G401 (cell line): ENCODE data around the gene LRFN5. TPM values are rescaled to one million over a fixed set of nuclear protein-coding genes. Genes with fewer than 3 reads are reported as not detected.
A peak's percentile ranks its signal among the peaks of the same experiment; 100 is the strongest.
"Not testable (repeated sequence)": the region's sequence is repeated elsewhere in the genome, so short reads cannot be mapped to it uniquely, and the experiment has no call there.

Source experiments
- DNase-seq: peaks from one replicate; pipeline ENCODE4 v3.0.0-alpha.2; 2015; ENCODE audit warnings: low spot score
- in situ Hi-C: cut with HindIII; loops from 2 replicates; pipeline ENCODE4 v1.10.0; 2016; ENCODE audit warnings: low sequenced_read_pairs, mixed read lengths
- total RNA-seq: library from RNA; depleted of rRNA; stranded (reverse); fragments of >200 nt; shearing (Covaris generic); gene quantifications from 2 replicates; pipeline ENCODE4 v1.2.3, GENCODE V29; 2014

The LRFN5 gene
- total RNA-seq, 1 experiment from 2014 or later, result not detected

- no peak for DNase-seq
- in situ Hi-C loops, result no loop called here
Observed at GRCh38 chr14:41629876-41630275, 23.2 kb downstream of the LRFN5 start.

DNA sequence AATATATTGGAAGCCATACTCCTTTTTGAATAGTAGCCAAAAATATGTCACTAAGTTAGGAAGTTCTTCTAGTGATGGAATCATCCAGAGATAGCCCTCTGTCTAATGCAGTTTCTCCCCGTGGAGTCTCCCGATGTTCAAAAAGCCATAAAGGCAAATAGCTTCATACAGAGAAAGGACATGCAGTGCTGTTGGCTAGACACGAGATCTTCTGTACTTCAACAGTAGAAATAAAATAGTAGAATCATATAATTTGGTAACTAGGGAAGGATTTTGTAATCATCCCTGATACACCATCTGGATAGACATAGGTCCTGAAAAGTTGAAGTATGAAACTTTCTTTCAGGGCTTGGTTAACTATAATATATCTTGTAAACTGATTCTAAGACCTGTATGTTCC, 27.6 kb downstream of the LRFN5 start:
- in situ Hi-C loops, result no loop called here
- DNase-seq, result no peak

DNA sequence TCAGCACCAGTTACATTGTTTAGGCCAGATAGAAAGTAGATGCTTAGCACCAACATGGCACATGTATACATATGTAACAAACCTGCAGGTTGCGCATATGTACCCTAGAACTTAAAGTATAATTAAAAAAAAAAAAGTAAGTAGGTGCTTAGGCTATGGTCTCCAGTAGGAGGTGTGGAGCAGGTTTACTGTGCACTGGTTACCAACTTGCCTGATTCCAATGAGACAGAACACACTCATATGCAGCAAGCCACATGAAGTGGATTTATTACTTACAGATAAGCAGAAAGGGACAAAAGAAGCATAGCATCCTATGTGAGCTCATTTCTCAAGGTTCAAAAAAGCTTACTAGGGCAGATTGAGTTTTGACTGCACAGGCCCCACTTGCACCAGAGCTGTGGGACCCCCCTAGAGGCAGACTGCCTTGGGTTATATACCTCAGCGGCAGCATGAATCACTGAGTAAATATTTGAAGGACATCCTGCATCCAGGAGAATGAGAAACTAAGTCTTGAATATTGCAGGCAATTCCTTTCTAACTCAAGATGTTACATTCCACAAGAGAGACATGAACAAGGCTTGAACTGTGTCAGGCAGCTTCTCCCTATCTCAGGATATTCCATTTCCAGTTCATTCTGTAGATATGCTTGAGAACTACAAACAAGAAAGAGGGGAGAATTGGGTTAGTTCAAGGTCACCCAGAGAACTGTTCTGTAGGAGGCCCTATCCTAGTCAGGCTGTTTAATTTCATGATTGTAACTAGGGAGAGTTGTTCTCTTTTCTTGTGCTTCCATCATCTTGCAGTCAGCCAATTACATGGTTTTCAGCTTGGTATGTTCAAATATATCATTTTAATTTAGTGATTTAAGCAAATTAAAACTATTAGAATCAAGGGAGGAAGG, 30.1 kb downstream of the LRFN5 start:
- DNase-seq, result no peak
- in situ Hi-C loops, result no loop called here

DNA sequence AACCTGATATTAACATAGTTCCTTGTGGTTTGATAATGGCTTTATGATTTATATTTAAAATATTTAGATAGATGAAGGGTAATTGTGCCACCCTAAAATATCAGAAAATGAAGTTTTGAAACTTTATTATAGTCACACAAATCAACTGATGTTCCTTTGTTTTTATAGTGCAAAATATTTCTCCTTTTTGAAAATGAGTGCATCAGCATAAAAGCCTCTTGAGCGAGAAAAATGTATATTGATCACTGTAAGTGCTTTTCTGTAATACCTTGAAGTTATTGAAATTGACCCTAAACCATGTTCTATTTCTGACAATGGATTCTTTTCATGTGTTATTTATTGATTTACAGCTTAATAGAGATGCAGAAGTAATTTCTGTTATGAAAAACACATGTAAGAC, 35.0 kb downstream of the LRFN5 start:
- DNase-seq, result no peak
- in situ Hi-C loops, result no loop called here

GRCh38 chr14:41642367-41642766, 35.7 kb downstream of the LRFN5 start:
- in situ Hi-C loops, result no loop called here
- peak; percentile 6 for DNase-seq

- in situ Hi-C loops, result no loop called here
- DNase-seq, result no peak
Observed at GRCh38 chr14:41642789-41643188, 36.1 kb downstream of the LRFN5 start.

GRCh38 chr14:41644606-41645005, 37.9 kb downstream of the LRFN5 start:
- no peak for DNase-seq
- in situ Hi-C loops, result no loop called here

- DNase-seq, result no peak
- in situ Hi-C loops, result no loop called here
Observed at GRCh38 chr14:41650802-41651201, 44.1 kb downstream of the LRFN5 start.

GRCh38 chr14:41654196-41654595, 47.5 kb downstream of the LRFN5 start:
- in situ Hi-C loops, result no loop called here
- no peak for DNase-seq

DNA sequence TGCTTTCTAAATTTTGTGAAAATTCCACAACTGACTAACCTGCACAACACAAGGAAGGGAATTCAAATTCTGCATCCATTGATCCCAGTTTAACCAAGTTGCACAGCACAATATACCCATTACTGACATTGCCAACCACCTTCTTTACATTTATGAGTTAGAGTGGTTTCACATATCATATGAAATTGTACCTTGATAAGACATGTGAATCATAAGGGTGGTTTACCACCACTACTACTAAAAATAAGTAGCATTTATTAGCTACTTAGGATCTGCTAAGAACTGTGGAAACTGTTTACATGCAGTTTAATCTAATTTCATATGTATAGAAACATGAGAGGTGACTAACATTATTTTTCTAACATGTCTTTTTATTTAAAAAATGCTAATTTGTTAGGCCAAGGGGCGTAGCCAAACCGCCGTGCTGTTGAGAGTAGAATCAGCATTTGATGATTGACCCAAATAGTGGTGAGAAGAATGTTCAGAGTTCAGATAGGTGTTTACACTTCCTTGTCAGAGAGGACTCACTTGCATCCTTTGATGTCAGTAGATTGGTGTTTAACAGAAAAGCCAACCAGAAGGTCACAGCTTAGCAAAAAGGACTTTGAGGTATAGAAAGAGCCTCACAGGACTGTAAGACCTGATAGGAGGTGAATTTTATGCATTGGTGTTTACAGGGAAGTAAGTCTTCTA, 56.2 kb downstream of the LRFN5 start:
- DNase-seq, result no peak
- in situ Hi-C loops, result no loop called here

DNA sequence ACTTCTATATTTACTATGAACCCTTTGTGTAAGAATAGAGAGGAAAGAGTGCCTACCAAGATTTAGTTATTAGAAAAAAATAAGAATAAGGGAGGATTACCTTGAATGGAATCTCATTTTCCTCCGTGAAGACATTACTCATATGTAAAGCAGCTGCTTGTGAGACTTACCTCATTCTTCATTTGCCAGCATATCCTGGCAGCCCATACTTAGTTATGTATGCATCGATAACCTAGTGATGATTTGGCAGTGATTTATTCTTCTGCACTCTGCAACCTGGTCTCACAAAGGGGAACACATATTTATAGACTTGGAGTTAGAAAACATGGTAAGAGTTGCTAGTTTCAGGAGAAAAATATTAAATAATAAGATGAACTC, 56.8 kb downstream of the LRFN5 start:
- in situ Hi-C loops, result no loop called here
- DNase-seq, result peak; percentile 12

DNA sequence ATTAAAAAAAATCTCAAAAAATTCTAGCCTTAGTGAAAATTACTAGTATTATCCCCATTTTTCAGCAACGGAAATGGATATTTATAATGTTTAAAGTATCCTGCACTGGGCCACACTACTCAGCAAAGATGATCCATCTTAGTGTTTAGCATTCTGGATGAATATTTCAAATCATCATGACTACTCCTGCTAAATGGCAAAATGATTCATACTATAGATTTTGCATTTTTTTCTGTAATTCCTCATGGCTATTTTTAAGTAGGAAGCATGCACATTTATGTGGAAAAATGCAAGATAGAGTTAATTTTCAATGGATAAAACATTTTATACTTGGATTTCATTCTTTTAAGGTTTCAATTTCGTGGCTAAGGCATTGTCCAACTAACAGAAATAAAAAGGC, 59.6 kb downstream of the LRFN5 start:
- DNase-seq, result no peak
- in situ Hi-C loops, result no loop called here

DNA sequence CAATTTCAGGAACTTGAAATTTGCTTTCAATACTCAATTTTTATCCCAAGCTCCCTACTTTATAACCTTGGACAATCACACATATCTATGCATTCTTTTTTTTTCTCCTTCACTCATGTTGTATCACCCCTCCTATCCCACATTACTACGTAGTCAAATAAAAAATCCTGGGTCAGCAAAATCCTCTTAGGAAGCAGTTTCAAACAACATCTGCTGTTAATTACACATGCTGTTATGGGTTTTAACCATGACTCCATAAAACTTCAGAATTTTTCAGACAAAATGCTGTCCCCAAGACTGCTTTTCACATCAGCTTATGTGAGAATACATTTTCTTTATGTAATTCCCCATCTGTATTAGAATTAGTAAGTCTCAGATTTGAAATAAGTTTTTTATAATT, 61.7 kb downstream of the LRFN5 start:
- in situ Hi-C loops, result no loop called here
- no peak for DNase-seq

GRCh38 chr14:41673601-41674000, 66.9 kb downstream of the LRFN5 start:
- DNase-seq, in situ Hi-C loops: not testable (repeated sequence)

DNA sequence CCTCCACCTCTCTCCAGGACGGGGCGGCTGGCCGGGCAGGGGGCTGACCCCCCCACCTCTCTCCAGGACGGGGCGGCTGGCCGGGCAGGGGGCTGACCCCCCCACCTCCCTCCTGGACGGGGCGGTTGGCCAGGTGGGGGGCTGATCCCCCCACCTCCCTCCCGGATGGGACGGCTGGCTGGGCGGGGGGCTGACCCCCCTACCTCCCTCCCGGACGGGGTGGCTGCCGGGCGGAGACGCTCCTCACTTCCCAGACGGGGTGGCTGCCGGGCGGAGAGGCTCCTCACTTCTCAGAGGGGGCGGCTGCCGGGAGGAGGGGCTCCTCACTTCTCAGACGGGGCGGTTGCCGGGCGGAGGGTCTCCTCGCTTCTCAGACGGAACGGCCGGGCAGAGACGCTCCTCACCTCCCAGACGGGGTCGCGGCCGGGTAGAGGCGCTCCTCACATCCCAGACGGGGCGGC, 67.9 kb downstream of the LRFN5 start:
- DNase-seq, in situ Hi-C loops: not testable (repeated sequence)

DNA sequence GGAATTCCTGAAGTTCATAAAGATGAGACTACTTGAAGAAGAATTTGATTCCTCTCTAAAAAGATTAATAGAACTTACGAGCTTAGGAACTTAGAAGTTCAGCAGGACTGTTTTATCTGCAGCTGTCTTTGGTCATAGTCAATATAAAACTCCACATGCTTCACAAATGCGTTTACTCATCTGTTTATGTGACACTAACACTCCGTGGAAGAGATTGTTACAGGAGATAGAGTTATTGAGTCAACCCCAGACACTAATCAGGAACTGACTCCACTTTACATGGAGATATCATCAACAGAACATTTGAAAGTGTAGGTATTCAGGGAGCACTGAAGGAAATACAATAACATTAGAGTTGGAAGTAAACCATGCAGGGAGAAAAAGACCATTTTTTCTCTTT, 92.8 kb downstream of the LRFN5 start:
- no peak for DNase-seq
- in situ Hi-C loops, result no loop called here

- in situ Hi-C loops, result no loop called here
- DNase-seq, result no peak
Observed at GRCh38 chr14:41718477-41719166, 111.9 kb downstream of the LRFN5 start.

- no peak for DNase-seq
- in situ Hi-C loops, result no loop called here
Observed at GRCh38 chr14:41739203-41739602, 132.5 kb downstream of the LRFN5 start.

DNA sequence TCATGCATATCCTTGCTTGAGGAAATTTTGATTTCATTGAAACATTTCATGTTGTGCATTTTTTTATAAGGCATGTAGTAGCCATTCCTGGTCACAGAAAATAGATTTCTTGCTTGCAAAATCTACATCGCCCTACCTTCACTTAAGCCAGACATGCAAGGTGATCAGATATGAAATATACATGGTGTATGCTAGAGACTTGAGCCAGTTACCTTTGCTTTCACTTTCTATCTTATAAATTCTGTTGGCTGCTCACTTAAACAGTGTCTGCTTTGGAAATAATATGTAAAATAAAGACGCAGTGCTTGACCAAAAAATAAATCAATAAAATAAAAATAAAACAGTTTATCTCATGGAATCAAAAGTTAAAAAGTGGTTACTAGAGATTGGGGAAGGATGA, 136.5 kb downstream of the LRFN5 start:
- no peak for DNase-seq
- in situ Hi-C loops, result no loop called here

GRCh38 chr14:41749429-41749828, 142.8 kb downstream of the LRFN5 start:
- in situ Hi-C loops, result no loop called here
- no peak for DNase-seq
